SK-N-SH (cell line): ENCODE results near the gene PAN3. TPM values are rescaled to one million over a fixed set of nuclear protein-coding genes. Genes with fewer than 3 reads are reported as not detected.

ENCODE experiments used
- CTCF ChIA-PET: fragments of 300-600, 350-600 bp; formaldehyde crosslinking; extraction: SDS; loops from one replicate; lab custom pipeline; 2021; lab: Yijun Ruan, JAX
- POLR2A ChIA-PET: fragments of 350-600 bp; sonication (Branson Sonifier 250); formaldehyde crosslinking; extraction: SDS; loops from one replicate; lab custom pipeline; 2020; ENCODE audit warnings: antibody characterized with exemption, inconsistent platforms; lab: Yijun Ruan, JAX
- DNase-seq: peaks from one replicate; pipeline ENCODE4 v3.0.0; 2012
- H2AFZ ChIP-seq: fragments of 200-600 bp; sonication (generic); 2 replicates; pipeline ENCODE4 v1.8.1; 2016; ENCODE audit warnings: antibody characterized with exemption, mild to moderate bottlenecking, low read depth
- H3F3A ChIP-seq: fragments of 200-600 bp; sonication (generic); replicated peaks from 2 replicates; pipeline ENCODE3; 2016; ENCODE audit warnings: antibody characterized with exemption, mild to moderate bottlenecking; ENCODE audit not compliant: insufficient read depth
- H3K27ac ChIP-seq, 2 experiments: fragments of 200-500 bp in 1 of 2; fragments of 200-600 bp in 1 of 2; sonication (Bioruptor generic) in 1 of 2; sonication (generic), shearing (Covaris generic) in 1 of 2; 2 replicates each; pipeline versions ENCODE4 v1.5.1 to v1.6.1; 2014 to 2016; ENCODE audit warnings: low read depth in 2 of 2, inconsistent platforms in 1 of 2, low read length in 1 of 2, mild to moderate bottlenecking in 1 of 2, mixed read lengths in 1 of 2
- H3K27me3 ChIP-seq: fragments of 200-600 bp; sonication (generic), shearing (Covaris generic); 2 replicates; pipeline ENCODE4 v1.6.1; 2016; ENCODE audit warnings: mixed run types; ENCODE audit not compliant: insufficient read depth
- H3K36me3 ChIP-seq, 2 experiments: fragments of 200-500 bp in 1 of 2; fragments of 200-600 bp in 1 of 2; sonication (Bioruptor generic) in 1 of 2; sonication (generic) in 1 of 2; replicated peaks in 1 of 2; 2 replicates each; pipeline versions ENCODE3 to v1.5.1; 2014 to 2016; ENCODE audit warnings: low read length in 1 of 2, mild to moderate bottlenecking in 1 of 2; ENCODE audit not compliant: insufficient read depth in 2 of 2, control insufficient read depth in 1 of 2
- H3K4me1 ChIP-seq, 2 experiments: fragments of 200-500 bp in 1 of 2; fragments of 200-600 bp in 1 of 2; sonication (Bioruptor generic) in 1 of 2; sonication (generic), shearing (Covaris generic) in 1 of 2; 2 replicates each; pipeline versions ENCODE4 v1.5.1 to v1.6.1; 2014 to 2016; ENCODE audit warnings: low read depth in 1 of 2, low read length in 1 of 2, mixed run types in 1 of 2; ENCODE audit not compliant: insufficient read depth in 2 of 2, control insufficient read depth in 1 of 2
- H3K4me2 ChIP-seq: fragments of 200-600 bp; sonication (generic), shearing (Covaris generic); 2 replicates; pipeline ENCODE4 v1.6.1; 2017; ENCODE audit warnings: mixed run types
- H3K4me3 ChIP-seq, 2 experiments: fragments of 200-500 bp in 1 of 2; fragments of 200-600 bp in 1 of 2; sonication (Bioruptor generic) in 1 of 2; sonication (generic), shearing (Covaris generic) in 1 of 2; 2 replicates each; pipeline versions ENCODE4 v1.5.1 to v1.8.1; 2014 to 2016; ENCODE audit warnings: low read depth in 2 of 2, inconsistent platforms in 1 of 2, low read length in 1 of 2, mild to moderate bottlenecking in 1 of 2, mixed read lengths in 1 of 2, moderate library complexity in 1 of 2
- H3K79me2 ChIP-seq: fragments of 200-600 bp; sonication (generic); 2 replicates; pipeline ENCODE4 v1.8.1; 2017; ENCODE audit warnings: mild to moderate bottlenecking; ENCODE audit not compliant: insufficient read depth
- H3K9ac ChIP-seq: fragments of 200-600 bp; sonication (generic); 2 replicates; pipeline ENCODE4 v1.6.1; 2017; ENCODE audit warnings: mixed run types
- H3K9me2 ChIP-seq: fragments of 200-600 bp; sonication (generic); 2 replicates; pipeline ENCODE4 v1.6.1; 2017; ENCODE audit warnings: mixed run types
- H3K9me3 ChIP-seq: fragments of 200-600 bp; sonication (generic); 2 replicates; pipeline ENCODE4 v1.6.1; 2017; ENCODE audit warnings: mixed run types, mild to moderate bottlenecking, moderate library complexity
- H4K20me1 ChIP-seq: fragments of 200-600 bp; sonication (generic); 2 replicates; pipeline ENCODE4 v1.6.1; 2017; ENCODE audit warnings: mild to moderate bottlenecking, mixed run types; ENCODE audit not compliant: insufficient read depth
- CTCF ChIP-seq: fragments of 200-600 bp; sonication (generic); IDR thresholded peaks from 2 replicates; pipeline ENCODE4 v1.6.1; 2017; ENCODE audit warnings: antibody characterized with exemption, mild to moderate bottlenecking, moderate library complexity
- EP300 ChIP-seq, 2 experiments: IDR thresholded peaks; 2 replicates each; pipeline versions ENCODE4 v1.4.0 to v1.6.1; 2012; ENCODE audit warnings: borderline replicate concordance in 1 of 2, low read depth in 1 of 2, low read length in 1 of 2
- FOSL2 ChIP-seq: IDR thresholded peaks from 2 replicates; pipeline ENCODE4 v1.4.0; 2012; ENCODE audit warnings: low read depth, mild to moderate bottlenecking, moderate library complexity, borderline replicate concordance
- FOXJ3 ChIP-seq: sonication (generic); formaldehyde crosslinking; IDR thresholded peaks from 2 replicates; pipeline ENCODE4 v1.5.1; 2020; ENCODE audit warnings: mild to moderate bottlenecking, missing genetic modification reagents
- MEF2A ChIP-seq: IDR thresholded peaks from 2 replicates; pipeline ENCODE4 v1.4.0; 2012; ENCODE audit warnings: low read depth, borderline replicate concordance
- MXI1 ChIP-seq: IDR thresholded peaks from 2 replicates; pipeline ENCODE4 v1.6.1; 2012; ENCODE audit warnings: mild to moderate bottlenecking, low read depth, low read length, improper control_type of control experiment
- NFIC ChIP-seq: IDR thresholded peaks from 2 replicates; pipeline ENCODE4 v1.4.0; 2012; ENCODE audit warnings: borderline replicate concordance
- RCOR1 ChIP-seq: fragments of 150-350 bp; IDR thresholded peaks from 2 replicates; pipeline ENCODE4 v1.6.1; 2017; ENCODE audit warnings: antibody characterized with exemption, low read length
- REST ChIP-seq: IDR thresholded peaks from 2 replicates; pipeline ENCODE4 v1.6.1; 2012; ENCODE audit warnings: mild to moderate bottlenecking, low read depth, low read length, moderate library complexity
- SMC3 ChIP-seq: IDR thresholded peaks from 2 replicates; pipeline ENCODE4 v1.6.1; 2012; ENCODE audit warnings: low read depth, low read length, improper control_type of control experiment
- TEAD4 ChIP-seq: IDR thresholded peaks from 2 replicates; pipeline ENCODE4 v1.4.0; 2012; ENCODE audit warnings: mild to moderate bottlenecking, borderline replicate concordance; ENCODE audit not compliant: insufficient read depth
- ZBTB33 ChIP-seq: IDR thresholded peaks from 2 replicates; pipeline ENCODE4 v1.4.0; 2012; ENCODE audit warnings: low read depth, borderline replicate concordance
- WGBS: methylation state at CpG from one replicate; pipeline ENCODE4 v1.1.6; 2017; ENCODE audit warnings: low lambda C conversion rate; 5-methylcytosine and 5-hydroxymethylcytosine counted together
- polyA plus RNA-seq, 3 experiments: library from polyadenylated mRNA; depleted of rRNA; stranded (reverse); fragments of >200 nt; gene quantifications; 2 replicates each; pipeline ENCODE4 v1.2.3, GENCODE V29; 2012

Gene PAN3
- polyA plus RNA-seq, 1 of the 3 experiments (the other 2 are of a cell fraction): 6.4 TPM

- ChIA-PET POLR2A (no interaction called here), CTCF (no interaction called here)
- DNase-seq: no peak
- Histone ChIP-seq H3K9me3 (no peaks in the 10 kb centered on the region), H2AFZ (no peak overlapping the region), H3F3A (peaks cover 7% of the 10 kb centered on the region), H3K36me3 (peaks cover 5% of the 10 kb centered on the region in 2 experiments), H3K27ac (no peak overlapping the region), H3K79me2 (peaks cover 73% of the 10 kb centered on the region), H4K20me1 (peaks cover 31% of the 10 kb centered on the region), H3K9ac (no peak overlapping the region), H3K4me3 (no peak overlapping the region), H3K4me2 (no peak overlapping the region), H3K27me3 (no peaks in the 10 kb centered on the region), H3K9me2 (no peaks in the 10 kb centered on the region), H3K4me1 (no peaks in the 10 kb centered on the region)
- TF ChIP-seq FOSL2 (no peak), EP300 (IDR thresholded peaks at IDR 0.05; ENCODE audit: borderline replicate concordance in 1 of 2, low read depth in 1 of 2, low read length in 1 of 2) (no peak), SMC3 (no peak), MXI1 (no peak), TEAD4 (no peak), NFIC (no peak), FOXJ3 (CRISPR knock-in tag) (no peak), REST (no peak), ZBTB33 (no peak), RCOR1 (no peak), MEF2A (no peak), CTCF (no peak)
- 98% methylated on average over 5 of the region's 5 CpGs for WGBS
Observed at GRCh38 chr13:28171266-28171665, 32.9 kb downstream of the PAN3 start.
